HepG2 (cell line): ENCODE measurements around the gene FAM81A. TPM values are rescaled to one million over a fixed set of nuclear protein-coding genes. Genes with fewer than 3 reads are reported as not detected.

ENCODE experiments used
- ATAC-seq: fragments of 200-7000 bp; cut with Tn5 transposase; 3 replicates; pipeline ENCODE4 v1.9.1; 2020; ENCODE audit warnings: mild to moderate bottlenecking, moderate library complexity
- BruUV-seq: library from RNA; stranded (reverse); fragments of 400-500 nt; replicated peaks from 2 replicates; lab custom pipeline; 2021; lab: Mats Ljungman, UMichigan
- CTCF ChIA-PET: fragments of 300-600 bp; formaldehyde crosslinking; extraction: SDS; loops from one replicate; lab custom pipeline; 2021; ENCODE audit warnings: low total read pairs, inconsistent platforms, low intra/inter-chr PET ratio; lab: Yijun Ruan, JAX
- POLR2A ChIA-PET: fragments of 350-600 bp; sonication (Branson Sonifier 250); formaldehyde crosslinking; loops from one replicate; lab custom pipeline; 2020; ENCODE audit warnings: antibody characterized with exemption, inconsistent platforms; lab: Yijun Ruan, JAX
- DNase-seq: peaks from one replicate; pipeline ENCODE4 v3.0.0-alpha.2; 2015; ENCODE audit warnings: low spot score
- FAIRE-seq: peaks from 3 replicates; lab custom pipeline; 2011; peaks lifted over from hg19 to GRCh38; lab: Jason Lieb, UNC
- H2AFZ ChIP-seq: one replicate; pipeline ENCODE4 v1.6.1; 2011; ENCODE audit warnings: low read length, inconsistent platforms
- H3K27ac ChIP-seq: fragments of 300-600 bp; 3 replicates; pipeline ENCODE4 v1.8.0; 2011; ENCODE audit warnings: mixed run types, mild to moderate bottlenecking, mixed read lengths, low read length, inconsistent platforms; ENCODE audit not compliant: insufficient read depth; ENCODE audit errors: extremely low read length
- H3K27me3 ChIP-seq, 2 experiments: fragments of 200-600 bp in 1 of 2; 2 replicates in 1 of 2; 3 replicates in 1 of 2; pipeline versions ENCODE4 v1.6.0 to v1.8.0; 2011; ENCODE audit warnings: low read length in 2 of 2, mild to moderate bottlenecking in 2 of 2, moderate library complexity in 2 of 2, inconsistent platforms in 1 of 2; ENCODE audit not compliant: insufficient read depth in 2 of 2, control insufficient read depth in 1 of 2
- H3K36me3 ChIP-seq, 2 experiments: fragments of 200-600 bp in 1 of 2; replicated peaks in 1 of 2; 2 replicates in 1 of 2; 3 replicates in 1 of 2; pipeline versions ENCODE4 v1.5.1 to v1.8.0; 2011; ENCODE audit warnings: low read length in 2 of 2, inconsistent platforms in 1 of 2; ENCODE audit not compliant: insufficient read depth in 2 of 2, control insufficient read depth in 1 of 2
- H3K4me1 ChIP-seq: 2 replicates; pipeline ENCODE4 v1.5.1; 2012; ENCODE audit warnings: low read length, inconsistent platforms; ENCODE audit not compliant: insufficient read depth
- H3K4me2 ChIP-seq: 2 replicates; pipeline ENCODE4 v1.6.0; 2011; ENCODE audit warnings: low read depth, low read length, inconsistent platforms
- H3K4me3 ChIP-seq, 3 experiments: fragments of 200-600 bp in 1 of 3; sonication (generic), shearing (Covaris generic) in 1 of 3; replicated peaks in 1 of 3; 2 replicates each; pipeline ENCODE4 v1.5.1; 2011 to 2016; ENCODE audit warnings: low read length in 3 of 3, inconsistent platforms in 2 of 3, low read depth in 2 of 3, mild to moderate bottlenecking in 2 of 3, control low read depth in 1 of 3, mixed read lengths in 1 of 3; ENCODE audit not compliant: insufficient read depth in 1 of 3
- H3K79me2 ChIP-seq: one replicate; pipeline ENCODE4 v1.6.1; 2011; ENCODE audit warnings: low read length, inconsistent platforms; ENCODE audit not compliant: insufficient read depth
- H3K9ac ChIP-seq: 2 replicates; pipeline ENCODE4 v1.6.0; 2011; ENCODE audit warnings: mild to moderate bottlenecking, low read depth, low read length, inconsistent platforms; ENCODE audit not compliant: insufficient read depth
- H3K9me3 ChIP-seq: 2 replicates; pipeline ENCODE4 v1.5.1; 2012; ENCODE audit warnings: mild to moderate bottlenecking, low read length
- H4K20me1 ChIP-seq: 2 replicates; pipeline ENCODE4 v1.6.0; 2011; ENCODE audit warnings: inconsistent platforms, mild to moderate bottlenecking, low read length, moderate library complexity; ENCODE audit not compliant: insufficient read depth
- HMG20A ChIP-seq: IDR thresholded peaks from 2 replicates; pipeline ENCODE4 v1.6.1; 2016; ENCODE audit warnings: borderline replicate concordance
- KMT2B ChIP-seq: IDR thresholded peaks from 2 replicates; pipeline ENCODE4 v1.6.1; 2016; ENCODE audit warnings: missing genetic modification reagents, missing compliant biosample characterization
- MNT ChIP-seq: fragments of 450-650 bp; IDR thresholded peaks from 2 replicates; pipeline ENCODE4 v1.6.1; 2016
- PHF21A ChIP-seq: sonication (generic); formaldehyde crosslinking; IDR thresholded peaks from 2 replicates; pipeline ENCODE4 v1.5.0; 2020; ENCODE audit warnings: mild to moderate bottlenecking, missing genetic modification reagents
- RBFOX2 ChIP-seq: fragments of 200-400 bp; formaldehyde crosslinking; IDR thresholded peaks from 2 replicates; pipeline ENCODE4 v1.6.1; 2017; ENCODE audit warnings: low read depth, mild to moderate bottlenecking, low read length
- ZNF337 ChIP-seq: sonication (generic); formaldehyde crosslinking; IDR thresholded peaks from 2 replicates; pipeline ENCODE4 v1.5.1; 2020; ENCODE audit warnings: missing genetic modification reagents, low read depth, mild to moderate bottlenecking, borderline replicate concordance
- WGBS: methylation state at CpG from one replicate; pipeline ENCODE4 v1.1.6; 2017; ENCODE audit warnings: low lambda C conversion rate; 5-methylcytosine and 5-hydroxymethylcytosine counted together
- in situ Hi-C: cut with HindIII; loops from 2 replicates; pipeline ENCODE4 v1.10.0; 2017; ENCODE audit warnings: low pct_unique_long_range_greater_than_20kb; ENCODE audit not compliant: extremely low pct_ligation_motif_present
- intact Hi-C: fragments of 100-400 bp; cut with micrococcal nuclease; formaldehyde crosslinking; loops from one replicate; pipeline ENCODE4 v1.10.0; 2022; ENCODE audit not compliant: unreplicated experiment
- polyA plus RNA-seq, 8 experiments: library from polyadenylated mRNA; depleted of rRNA in 3 of 8; stranded (reverse) in 7 of 8; unstranded in 1 of 8; fragments of >200 nt; fragmentation: Illumina TruSeq in 4 of 8; extraction: Trizol in 4 of 8; gene quantifications; 2 replicates each; pipeline versions ENCODE4 v1.2.1 to v1.2.3, GENCODE V29; 2011 to 2016; ENCODE audit warnings: low read depth in 4 of 8, missing spikeins in 1 of 8, mixed read lengths in 1 of 8; ENCODE audit not compliant: insufficient read depth in 1 of 8
- total RNA-seq, 5 experiments: library from RNA; depleted of rRNA; stranded (reverse); fragments of >200 nt; fragmentation: Illumina TruSeq; extraction: Trizol; gene quantifications; 2 replicates each; pipeline ENCODE4 v1.2.3, GENCODE V29; 2016; ENCODE audit warnings: low read depth in 1 of 5
- TF ChIP-seq, protein P1 (sequence below): sonication (generic); formaldehyde crosslinking; conservative IDR thresholded peaks from 2 replicates; pipeline ENCODE4 v1.4.0; 2020; ENCODE audit warnings: missing genetic modification reagents

The FAM81A gene
- total and polyA plus RNA-seq, 2 of the 13 experiments (the other 11 are each of a cell fraction or from before 2014, with no cell fraction given): 0.09 TPM; not detected in 1

GRCh38 chr15:59522988-59523461 lies 85.0 kb downstream of the FAM81A start:
- Histone ChIP-seq H4K20me1 (no peaks in the 10 kb centered on the region), H3K9me3 (no peaks in the 10 kb centered on the region), H3K27ac (no peak overlapping the region), H2AFZ (no peak overlapping the region), H3K27me3 (peaks cover 0 to 5% of the 10 kb centered on the region in 2 experiments; a peak in 1 of 5 replicates), H3K4me3 (no peak overlapping the region), H3K36me3 (no peaks in the 10 kb centered on the region), H3K9ac (no peak overlapping the region)
- 59% methylated on average over 14 of the region's 15 CpGs for WGBS
- no peak for FAIRE-seq
- POLR2A ChIA-PET: no interaction called here
- no peak for ATAC-seq
- in situ Hi-C loops: no loop called here
- DNase-seq: no peak
- peak; percentile 70 for TF ChIP-seq MNT
- TF ChIP-seq ZNF337 (CRISPR knock-in tag): no peak
- TF ChIP-seq, protein P1, sequence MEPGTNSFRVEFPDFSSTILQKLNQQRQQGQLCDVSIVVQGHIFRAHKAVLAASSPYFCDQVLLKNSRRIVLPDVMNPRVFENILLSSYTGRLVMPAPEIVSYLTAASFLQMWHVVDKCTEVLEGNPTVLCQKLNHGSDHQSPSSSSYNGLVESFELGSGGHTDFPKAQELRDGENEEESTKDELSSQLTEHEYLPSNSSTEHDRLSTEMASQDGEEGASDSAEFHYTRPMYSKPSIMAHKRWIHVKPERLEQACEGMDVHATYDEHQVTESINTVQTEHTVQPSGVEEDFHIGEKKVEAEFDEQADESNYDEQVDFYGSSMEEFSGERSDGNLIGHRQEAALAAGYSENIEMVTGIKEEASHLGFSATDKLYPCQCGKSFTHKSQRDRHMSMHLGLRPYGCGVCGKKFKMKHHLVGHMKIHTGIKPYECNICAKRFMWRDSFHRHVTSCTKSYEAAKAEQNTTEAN (CRISPR knock-in tag): no peak
- no peak for TF ChIP-seq KMT2B
- no peak for TF ChIP-seq PHF21A (CRISPR knock-in tag)
- no peak for TF ChIP-seq RBFOX2
- TF ChIP-seq HMG20A (CRISPR knock-in tag): no peak
- TF ChIP-seq, all 625 proteins: peak for 1
- CTCF ChIA-PET: no interaction called here
- intact Hi-C loops: no loop called here
- no TSS peak for BruUV-seq
- Histone ChIP-seq H3K79me2 (no peaks in the 10 kb centered on the region), H3K4me2 (no peak overlapping the region), H3K4me1 (peaks cover 17% of the 10 kb centered on the region; the same call in 1 of the 2 replicates)
